Stimulated activated CD4-positive, alpha-beta T cell treated with anti-CD3 and anti-CD28 coated beads, Interleukin-2, amount 100 ng/mL, for 24 hours (primary cell): Measurements from ENCODE around the gene PLEKHA6.

Source experiments
- DNase-seq, 2 donors: peaks; one replicate each; pipeline ENCODE4 v3.0.0-alpha.2; 2020

The PLEKHA6 gene

GRCh38 chr1:204203206-204203767 is 156.4 kb downstream of the PLEKHA6 start:
- DNase-seq: no peak

- DNase-seq: no peak
These were observed 157.2 kb downstream of the PLEKHA6 start for GRCh38 chr1:204202481-204202880.

GRCh38 chr1:204201348-204202040 is 158.2 kb downstream of the PLEKHA6 start:
- no peak for DNase-seq

GRCh38 chr1:204199579-204199978 is 160.2 kb downstream of the PLEKHA6 start:
- DNase-seq: no peak

GRCh38 chr1:204198348-204199340 is 161.1 kb downstream of the PLEKHA6 start:
- no peak for DNase-seq

GRCh38 chr1:204197068-204197467 is 162.7 kb downstream of the PLEKHA6 start:
- DNase-seq: no peak

GRCh38 chr1:204196068-204196795 is 163.5 kb downstream of the PLEKHA6 start, which contains the start of gene KISS1:
TSS of gene KISS1 (minus strand) at chr1:204196491. CDS start at chr1:204192876, 3,615 bp downstream.
- no peak for DNase-seq

GRCh38 chr1:204194771-204195170 is 165.0 kb downstream of the PLEKHA6 start:
- DNase-seq: no peak

GRCh38 chr1:204194080-204194479 is 165.6 kb downstream of the PLEKHA6 start:
- DNase-seq: no peak

GRCh38 chr1:204192589-204193352 is 167.0 kb downstream of the PLEKHA6 start:
- DNase-seq: no peak

GRCh38 chr1:204192046-204192445 is 167.7 kb downstream of the PLEKHA6 start:
- DNase-seq: no peak

- DNase-seq: no peak
These were observed 168.3 kb downstream of the PLEKHA6 start for GRCh38 chr1:204191456-204191855.

GRCh38 chr1:204190212-204191211 is 169.2 kb downstream of the PLEKHA6 start:
- peak in 1 of 2 donors; percentile 20 for DNase-seq

- DNase-seq: no peak
These were observed 170.6 kb downstream of the PLEKHA6 start for GRCh38 chr1:204188959-204189639.

GRCh38 chr1:204186597-204186996 is 173.1 kb downstream of the PLEKHA6 start:
- no peak for DNase-seq

GRCh38 chr1:204181116-204181515 is 178.6 kb downstream of the PLEKHA6 start:
- no peak for DNase-seq

GRCh38 chr1:204180133-204180532 is 179.6 kb downstream of the PLEKHA6 start:
- DNase-seq: no peak

GRCh38 chr1:204178487-204179281 is 181.0 kb downstream of the PLEKHA6 start:
- no peak for DNase-seq

- DNase-seq: no peak
These were observed 182.6 kb downstream of the PLEKHA6 start for GRCh38 chr1:204177133-204177532.
